Heart right ventricle (tissue), 16 donors: Measurements from ENCODE around the gene FTCDNL1. TPM values are rescaled to one million over a fixed set of nuclear protein-coding genes. Genes with fewer than 3 reads are reported as not detected.

Experiments used
- ATAC-seq, 8 donors: fragments of 200-7000 bp; cut with Tn5 transposase; one replicate each; pipeline ENCODE4 v1.9.1; 2020; ENCODE audit warnings: mild to moderate bottlenecking in 8 of 8, moderate library complexity in 8 of 8, moderate number of reproducible peaks in 1 of 8
- DNase-seq, 2 donors: peaks; one replicate each; pipeline ENCODE4 v3.0.0-alpha.2; 2020
- H3K27ac ChIP-seq, 10 donors: fragments of 200-600 bp; sonication (generic) in 2 of 10; one replicate each; pipeline versions ENCODE4 v1.5.0 to v1.8.0; 2020 to 2022; ENCODE audit warnings: mild to moderate bottlenecking in 3 of 10
- H3K27me3 ChIP-seq, 7 donors: fragments of 200-600 bp; one replicate each; pipeline ENCODE4 v1.8.0; 2021 to 2022; ENCODE audit warnings: mild to moderate bottlenecking in 2 of 7
- H3K36me3 ChIP-seq, 9 donors: fragments of 200-600 bp; sonication (generic) in 1 of 9; one replicate each; pipeline versions ENCODE4 v1.5.0 to v1.8.0; 2020 to 2022; ENCODE audit warnings: mild to moderate bottlenecking in 2 of 9
- H3K4me1 ChIP-seq, 9 donors: fragments of 200-600 bp; sonication (generic) in 1 of 9; one replicate each; pipeline versions ENCODE4 v1.5.0 to v1.8.0; 2020 to 2022; ENCODE audit warnings: mild to moderate bottlenecking in 4 of 9
- H3K4me3 ChIP-seq, 10 donors: fragments of 200-600 bp; sonication (generic) in 2 of 10; one replicate each; pipeline versions ENCODE4 v1.5.0 to v1.8.0; 2020 to 2022; ENCODE audit warnings: mild to moderate bottlenecking in 7 of 10, moderate library complexity in 2 of 10
- H3K9me3 ChIP-seq, 11 donors: fragments of 200-600 bp in 10 of 11; sonication (generic) in 2 of 11; one replicate each; pipeline versions ENCODE4 v1.5.0 to v1.8.0; 2013 to 2022; ENCODE audit warnings: mild to moderate bottlenecking in 2 of 11, control low read depth in 1 of 11, moderate library complexity in 1 of 11
- WGBS, 2 donors: extraction: QIAGEN DNeasy Blood & Tissue Kit; methylation state at CpG; one replicate each; pipeline ENCODE4 v1.1.7; 2013; ENCODE audit warnings: inconsistent platforms in 1 of 2; 5-methylcytosine and 5-hydroxymethylcytosine counted together
- intact Hi-C, 10 donors: fragments of 100-400 bp; cut with DNase I; formaldehyde crosslinking; loops; one replicate each; pipeline versions ENCODE4 v1.11.1 to v1.14.2; 2022
- polyA plus RNA-seq, 2 donors: library from polyadenylated mRNA; stranded (reverse); fragments of 200-250 nt; gene quantifications; one replicate each; pipeline ENCODE4 v1.2.3, GENCODE V29; 2013
- total RNA-seq, 10 donors: library from RNA; stranded (reverse); fragmentation: NEBNext Ultra II Directional in 3 of 10; extraction: Animal tissue kit (Norgen Biotek cat#: 25700) in 3 of 10; gene quantifications; one replicate each; pipeline versions ENCODE4 v1.2.1 to v1.2.4, GENCODE V29; 2021 to 2023
- TF ChIP-seq, protein P1 (sequence below), 9 donors: fragments of 200-600 bp; sonication (generic) in 2 of 9; IDR thresholded peaks; one replicate each; pipeline versions ENCODE4 v1.5.0 to v1.8.0; 2021 to 2022; ENCODE audit warnings: antibody characterized with exemption in 9 of 9, mild to moderate bottlenecking in 5 of 9, moderate library complexity in 1 of 9
- donor health status: Arrhythmogenic right ventricular cardiomyopathy.
- donor health status: ischemic (EF 13 %, LVEDD 7.1; RV severe dilation, severe dysfunction).
- donor health status: healthy with polysubstance abuse.
- donor health status: DM: no; HTN: yes; CAD: no.
- donor health status: DM: no; HTN: no; CAD: no.
- donor health status: ischemic (EF 25% LVEDD 6.9; RV normal size, moderate dysfunction).
- donor health status: ischemic (EF 25% LVEDD 5.7; RV mildly dilated, moderate dysfunction).
- donor health status: healthy.
- donor health status: DM: yes; HTN: yes; CAD: no.
- donor health status: Ischemic cardiomyopathy.
- donor health status: ischemic (EF 35%, LVEDD 5.7; RV mildly dilated, moderate dysfunction).
- donor health status: nonischemic (EF 11% LVEDD 7.7; RV severe dilation, severe dysfunction).
- donor health status: DM: yes; HTN: yes; CAD: no.
- donor health status: PGD.
- donor health status: ischemic (EF 29% LVEDD 5.4; RV normal size, mild dysfunction).
- donor health status: nonischemic (EF 23%, LVEDD 6.1; RV moderate dilation, normal function).

Gene FTCDNL1
- total and polyA plus RNA-seq, 12 donors: 0.44 to 7.1 (median 4.3) TPM

DNA sequence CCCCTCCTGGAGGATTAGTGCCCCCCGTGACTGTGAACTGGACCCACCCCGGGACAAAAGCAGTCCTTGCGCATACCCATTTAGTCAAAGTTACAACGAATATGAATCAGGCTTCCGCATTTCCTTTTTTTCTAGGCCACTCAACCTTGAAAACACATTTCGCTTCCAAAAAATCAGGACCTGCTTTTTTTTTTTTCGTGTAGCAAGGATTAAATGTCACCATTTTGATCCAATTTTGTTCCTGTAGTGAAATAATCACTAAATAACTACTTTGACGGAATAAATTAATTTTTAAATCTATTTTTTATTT lies 464 bp upstream of the FTCDNL1 start:
- Histone ChIP-seq H3K9me3 (no peaks in the 10 kb centered on the region), H3K36me3 (no peaks in the 10 kb centered on the region), H3K27me3 (peaks cover 0 to 27% (median 0%) of the 10 kb centered on the region in 7 donors), H3K27ac (peak overlapping the region in 4 of 10 donors; percentile 25 to 82 (median 39)), H3K4me1 (peaks cover 0 to 15% (median 4%) of the 10 kb centered on the region in 9 donors), H3K4me3 (peak overlapping the region; percentile 11 to 83 (median 68))
- ATAC-seq (no peak), DNase-seq (no peak)
- 41% methylated on average over 8 of the region's 8 CpGs for WGBS, 2 donors
- TF ChIP-seq, protein P1, sequence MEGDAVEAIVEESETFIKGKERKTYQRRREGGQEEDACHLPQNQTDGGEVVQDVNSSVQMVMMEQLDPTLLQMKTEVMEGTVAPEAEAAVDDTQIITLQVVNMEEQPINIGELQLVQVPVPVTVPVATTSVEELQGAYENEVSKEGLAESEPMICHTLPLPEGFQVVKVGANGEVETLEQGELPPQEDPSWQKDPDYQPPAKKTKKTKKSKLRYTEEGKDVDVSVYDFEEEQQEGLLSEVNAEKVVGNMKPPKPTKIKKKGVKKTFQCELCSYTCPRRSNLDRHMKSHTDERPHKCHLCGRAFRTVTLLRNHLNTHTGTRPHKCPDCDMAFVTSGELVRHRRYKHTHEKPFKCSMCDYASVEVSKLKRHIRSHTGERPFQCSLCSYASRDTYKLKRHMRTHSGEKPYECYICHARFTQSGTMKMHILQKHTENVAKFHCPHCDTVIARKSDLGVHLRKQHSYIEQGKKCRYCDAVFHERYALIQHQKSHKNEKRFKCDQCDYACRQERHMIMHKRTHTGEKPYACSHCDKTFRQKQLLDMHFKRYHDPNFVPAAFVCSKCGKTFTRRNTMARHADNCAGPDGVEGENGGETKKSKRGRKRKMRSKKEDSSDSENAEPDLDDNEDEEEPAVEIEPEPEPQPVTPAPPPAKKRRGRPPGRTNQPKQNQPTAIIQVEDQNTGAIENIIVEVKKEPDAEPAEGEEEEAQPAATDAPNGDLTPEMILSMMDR (IDR thresholded peaks at IDR 0.05): no peak
- intact Hi-C loops: loop anchor here in 1 of 10 donors (10.0 kb wide), 1 partner anchor 97 kb away; no protein-coding TSS in a partner anchor

DNA sequence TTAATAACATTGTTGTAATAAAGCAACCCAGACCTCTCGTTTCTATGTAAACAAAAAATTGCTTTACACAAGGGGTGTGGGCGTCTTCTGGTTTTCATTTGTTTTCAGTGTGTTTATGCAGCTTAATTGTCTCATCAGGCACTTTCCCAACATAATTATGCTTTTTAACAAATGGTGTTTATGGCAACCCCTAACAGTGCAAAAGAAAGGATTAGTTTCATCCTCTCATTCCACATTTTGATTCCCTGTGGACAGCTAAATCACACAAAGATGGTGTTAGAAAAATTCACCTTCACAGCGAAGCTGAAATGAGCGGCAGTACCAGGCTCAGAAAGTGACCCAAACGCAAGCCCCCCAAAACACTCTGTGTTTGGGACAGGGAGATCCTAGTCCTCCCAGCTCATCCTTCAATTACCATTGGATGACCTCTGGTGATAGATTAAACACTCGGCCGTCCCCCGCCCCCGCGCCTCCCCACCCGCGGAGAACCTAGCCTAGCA lies 724 bp downstream of the FTCDNL1 start:
- Histone ChIP-seq H3K36me3 (no peaks in the 10 kb centered on the region), H3K4me1 (peaks cover 0 to 15% (median 4%) of the 10 kb centered on the region in 9 donors), H3K4me3 (peak overlapping the region; percentile 33 to 83 (median 68)), H3K9me3 (no peaks in the 10 kb centered on the region), H3K27me3 (peaks cover 0 to 27% (median 0%) of the 10 kb centered on the region in 7 donors), H3K27ac (peak overlapping the region in 4 of 10 donors; percentile 30 to 78 (median 46))
- WGBS, 2 donors: 16 to 17% methylated on average over 12 of the region's 12 CpGs
- TF ChIP-seq, protein P1 (IDR thresholded peaks at IDR 0.05): no peak
- intact Hi-C loops: loop anchor here in 1 of 10 donors (10.0 kb wide), 1 partner anchor 95 kb away; no protein-coding TSS in a partner anchor
- DNase-seq: no peak
- no peak for ATAC-seq

DNA sequence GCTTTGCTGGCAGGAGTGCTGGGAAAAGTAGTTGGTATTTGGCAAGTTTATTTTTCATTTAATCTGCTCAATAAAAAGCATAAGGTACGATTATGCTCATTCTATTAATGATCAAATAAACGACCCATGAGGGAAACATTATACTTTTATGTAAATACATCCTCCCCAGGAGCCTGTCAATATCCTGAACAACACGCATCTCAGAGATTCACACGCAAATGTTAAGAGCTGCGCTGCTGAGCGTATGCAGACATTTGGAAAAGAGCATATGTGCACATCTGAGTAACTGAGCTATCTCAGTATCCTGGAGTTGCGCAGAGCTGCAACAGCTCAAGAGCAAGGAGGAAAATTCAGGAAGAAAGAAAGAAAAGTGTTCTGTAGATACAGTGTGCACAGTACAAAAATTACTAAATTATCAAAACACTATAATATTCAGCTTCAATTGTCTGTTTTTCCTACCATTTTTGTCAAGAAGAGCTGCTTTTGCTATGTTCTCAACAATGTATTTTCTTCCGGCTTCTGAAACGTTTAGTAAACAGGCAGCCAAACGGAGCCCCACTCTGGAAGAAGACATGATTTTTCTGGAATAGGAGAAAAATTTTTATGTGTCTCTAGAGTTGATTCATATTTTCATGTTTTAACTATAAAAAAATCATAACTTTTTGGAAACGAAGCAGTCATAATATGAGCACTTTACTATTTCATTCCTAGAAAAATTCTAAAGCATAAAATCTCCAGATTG lies 2.4 kb downstream of the FTCDNL1 start:
- 80 to 86% methylated on average over 11 of the region's 11 CpGs for WGBS, 2 donors
- TF ChIP-seq, protein P1 (IDR thresholded peaks at IDR 0.05): no peak
- H3K36me3 ChIP-seq: no peaks in the 10 kb centered on the region
- DNase-seq (no peak), ATAC-seq (no peak)
- intact Hi-C loops: no loop called here
- peaks cover 0 to 24% (median 0%) of the 10 kb centered on the region in 7 donors for H3K27me3 ChIP-seq
- H3K4me1 ChIP-seq: peaks cover 0 to 15% (median 4%) of the 10 kb centered on the region in 9 donors
- H3K4me3 ChIP-seq: no peak overlapping the region
- H3K27ac ChIP-seq: no peak overlapping the region
- H3K9me3 ChIP-seq: no peaks in the 10 kb centered on the region

DNA sequence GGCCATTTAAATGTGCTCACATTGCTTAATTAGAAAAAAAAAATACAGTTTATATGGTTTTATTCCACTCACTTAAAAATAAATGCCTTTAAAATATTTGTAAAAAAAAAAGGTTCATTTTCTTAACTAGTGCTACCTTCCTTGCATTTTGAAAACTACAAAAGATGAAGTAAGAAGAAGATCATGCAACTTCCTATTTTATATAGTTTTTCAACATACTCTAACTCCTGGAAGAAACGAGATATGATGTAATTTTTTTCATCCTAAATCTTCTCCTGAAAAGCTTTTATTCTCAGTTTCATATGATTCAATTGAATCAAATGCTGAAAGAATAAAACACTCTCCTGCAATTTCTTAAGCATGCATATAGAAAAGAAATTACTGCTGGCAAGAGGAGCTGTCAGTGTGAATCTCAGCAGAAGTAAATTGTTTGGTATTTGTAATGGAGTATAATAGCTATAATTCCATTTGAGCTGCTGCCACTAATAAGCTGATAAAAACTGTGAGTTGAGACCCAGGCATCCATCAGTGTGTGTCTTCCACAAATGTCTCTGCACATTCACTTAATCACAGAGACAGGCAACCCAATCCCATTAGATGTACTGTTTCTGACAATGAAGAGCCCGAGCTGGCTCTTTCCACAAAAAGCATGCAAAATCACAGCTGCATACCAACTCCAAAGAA lies 3.7 kb downstream of the FTCDNL1 start:
- DNase-seq (no peak), ATAC-seq (no peak)
- Histone ChIP-seq H3K27ac (no peak overlapping the region), H3K9me3 (no peaks in the 10 kb centered on the region), H3K36me3 (no peaks in the 10 kb centered on the region), H3K4me3 (no peak overlapping the region), H3K27me3 (peaks cover 0 to 24% (median 0%) of the 10 kb centered on the region in 7 donors), H3K4me1 (peaks cover 0 to 15% (median 4%) of the 10 kb centered on the region in 9 donors)
- intact Hi-C loops: no loop called here
- TF ChIP-seq, protein P1 (IDR thresholded peaks at IDR 0.05): no peak
- 32 to 34% methylated on average over 2 of the region's 2 CpGs for WGBS, 2 donors
